ENCODE data around the gene ACBD4. TPM values are rescaled to one million over a fixed set of nuclear protein-coding genes. Genes with fewer than 3 reads are reported as not detected.
A peak's percentile ranks its signal among the peaks of the same experiment; 100 is the strongest.

The ACBD4 gene
- total RNA-seq, 1 donor from 2014 or later = 11.3 TPM

DNA sequence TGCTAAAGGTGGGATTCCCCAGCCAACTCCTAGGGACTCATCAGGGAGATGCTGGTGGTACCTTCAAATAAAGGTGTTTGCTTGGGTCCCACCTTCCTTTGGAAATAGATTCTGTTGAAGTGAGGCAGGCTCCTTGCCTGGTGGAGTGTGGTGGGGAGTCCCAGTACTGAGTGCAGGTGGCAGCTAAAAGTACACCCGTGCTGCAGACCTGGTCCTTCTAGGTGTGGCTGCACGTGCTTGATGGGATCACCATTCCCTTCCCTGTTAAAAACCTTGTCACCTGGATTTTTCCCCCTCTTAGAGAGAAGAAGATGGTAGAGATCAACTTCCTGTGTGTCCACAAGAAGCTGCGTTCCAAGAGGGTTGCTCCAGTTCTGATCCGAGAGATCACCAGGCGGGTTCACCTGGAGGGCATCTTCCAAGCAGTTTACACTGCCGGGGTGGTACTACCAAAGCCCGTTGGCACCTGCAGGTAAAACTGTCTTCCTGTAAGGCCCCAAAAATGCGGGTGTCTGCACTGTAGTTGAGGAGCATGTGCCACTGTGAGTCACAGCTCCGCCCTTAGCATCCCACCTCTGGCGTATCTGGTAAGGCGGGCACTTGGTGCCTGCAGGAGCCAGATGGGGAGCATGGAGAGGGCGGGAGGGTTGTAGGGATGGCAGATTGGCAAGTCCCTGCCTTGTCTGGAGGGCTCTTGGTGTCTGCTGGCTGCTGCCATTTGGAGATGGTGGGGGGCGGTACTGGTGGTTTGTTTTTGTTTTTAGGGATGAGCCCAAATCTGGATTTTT is 37.2 kb upstream of the ACBD4 start:
- no peak for TF ChIP-seq CTCF (conservative IDR thresholded peaks at IDR 0.05; ENCODE audit: low read depth, low read length)
- no peak overlapping the region for H3K4me3 ChIP-seq (ENCODE audit: low read depth, low read length)
- DNase-seq (ENCODE audit: low read depth) = no peak

- DNase-seq (ENCODE audit: low read depth) = no peak
- TF ChIP-seq CTCF (conservative IDR thresholded peaks at IDR 0.05; ENCODE audit: low read depth, low read length) = peak; percentile 98
- H3K4me3 ChIP-seq (ENCODE audit: low read depth, low read length) = no peak overlapping the region
Observed at GRCh38 chr17:45098869-45099616, 36.4 kb upstream of the ACBD4 start.

DNA sequence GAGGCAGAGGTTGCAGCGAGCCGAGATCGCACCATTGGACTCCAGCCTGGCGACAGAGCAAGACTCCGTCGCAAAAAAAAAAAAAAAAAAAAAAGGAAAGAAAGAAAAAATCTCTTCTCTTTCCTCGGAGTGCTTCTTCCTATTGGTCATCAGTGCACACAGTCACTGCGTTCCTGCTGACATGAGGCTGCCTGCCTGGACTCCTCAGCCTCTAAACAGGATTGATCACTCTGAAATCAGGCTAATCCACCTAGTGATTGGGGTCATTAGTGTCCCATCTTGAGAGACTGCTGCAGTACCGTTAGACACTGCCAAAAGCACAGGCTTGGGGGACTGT is 34.0 kb upstream of the ACBD4 start:
- no peak for DNase-seq (ENCODE audit: low read depth)
- H3K4me3 ChIP-seq (ENCODE audit: low read depth, low read length) = no peak overlapping the region
- TF ChIP-seq CTCF (conservative IDR thresholded peaks at IDR 0.05; ENCODE audit: low read depth, low read length) = no peak

DNA sequence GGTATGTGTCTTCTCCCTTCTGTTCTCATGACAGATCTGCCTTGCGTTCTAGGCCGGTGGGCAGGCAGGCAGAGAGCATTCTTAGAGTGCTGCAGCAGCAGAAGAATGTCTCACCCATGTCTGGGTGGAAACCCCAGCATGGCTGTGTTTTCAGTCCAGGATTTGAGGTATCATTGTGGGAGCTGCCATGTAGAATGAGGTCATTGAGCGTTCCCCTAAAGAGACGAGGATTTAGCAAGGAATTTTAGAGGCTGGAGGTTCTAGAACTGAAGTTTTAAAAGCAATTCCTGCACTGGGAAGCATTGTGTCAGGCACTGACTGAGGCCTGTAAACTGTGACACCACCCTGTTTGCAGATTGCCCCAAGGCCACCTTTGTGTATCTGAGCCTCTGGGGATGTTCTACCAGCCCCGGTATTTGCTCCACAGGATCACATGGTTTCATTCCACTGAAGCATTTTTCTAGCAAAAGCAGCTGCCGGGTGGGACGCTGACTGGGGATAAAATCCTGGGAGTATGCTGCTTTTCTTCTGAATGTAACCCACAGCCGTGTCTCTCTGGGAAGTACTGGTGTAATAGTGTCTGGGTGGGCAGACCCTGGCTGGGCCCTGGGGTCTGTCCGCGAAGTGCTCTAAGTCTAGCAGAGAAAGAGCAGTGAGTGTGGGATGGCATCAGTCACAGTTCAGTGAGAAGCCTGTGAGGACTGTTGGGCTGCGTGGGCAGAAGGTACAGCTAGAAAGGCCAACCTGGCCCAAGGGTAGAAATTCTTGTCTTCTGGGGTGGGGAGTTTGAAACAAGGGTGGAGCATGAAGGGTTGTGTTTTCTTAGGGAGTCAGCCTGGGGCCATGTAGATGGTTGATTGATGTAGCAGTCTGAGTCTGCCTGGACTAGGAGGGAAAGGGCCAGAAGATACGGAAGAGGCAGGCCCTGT is 33.3 kb upstream of the ACBD4 start:
- DNase-seq (ENCODE audit: low read depth) = no peak
- no peak overlapping the region for H3K4me3 ChIP-seq (ENCODE audit: low read depth, low read length)
- TF ChIP-seq CTCF (conservative IDR thresholded peaks at IDR 0.05; ENCODE audit: low read depth, low read length) = no peak

- DNase-seq (ENCODE audit: low read depth) = no peak
- no peak overlapping the region for H3K4me3 ChIP-seq (ENCODE audit: low read depth, low read length)
- TF ChIP-seq CTCF (conservative IDR thresholded peaks at IDR 0.05; ENCODE audit: low read depth, low read length) = no peak
Observed at GRCh38 chr17:45102856-45103255, 32.6 kb upstream of the ACBD4 start.

DNA sequence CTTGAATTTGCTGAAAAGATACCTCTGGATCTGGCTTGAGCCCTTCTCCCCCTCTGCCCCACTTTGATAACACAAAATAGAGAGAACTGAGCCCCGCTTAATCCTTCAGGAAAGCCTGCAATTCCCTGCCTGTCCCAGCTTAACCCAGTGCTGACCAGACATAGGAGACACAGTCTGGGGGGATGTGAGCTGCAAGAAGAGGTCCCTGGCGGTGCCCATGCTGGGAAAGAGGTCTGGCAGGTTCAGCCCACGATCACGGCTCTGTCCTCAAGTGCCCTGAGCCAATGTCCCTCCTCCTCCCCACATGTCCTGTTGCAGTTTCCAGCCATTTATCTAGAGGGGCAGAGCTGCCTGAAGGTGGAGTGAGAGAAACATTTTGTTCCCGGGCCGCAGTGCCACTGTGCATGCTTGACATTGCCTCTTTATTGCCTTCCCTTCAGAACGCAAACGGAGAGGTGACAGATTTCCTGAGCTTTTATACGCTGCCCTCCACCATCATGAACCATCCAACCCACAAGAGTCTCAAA is 32.2 kb upstream of the ACBD4 start:
- no peak for DNase-seq (ENCODE audit: low read depth)
- H3K4me3 ChIP-seq (ENCODE audit: low read depth, low read length) = no peak overlapping the region
- TF ChIP-seq CTCF (conservative IDR thresholded peaks at IDR 0.05; ENCODE audit: low read depth, low read length) = no peak

All from epithelial cell of proximal tubule (primary cell).